ENCODE results near the gene ZSWIM8. TPM values are rescaled to one million over a fixed set of nuclear protein-coding genes. Genes with fewer than 3 reads are reported as not detected.

The ZSWIM8 gene
- total RNA-seq, 1 experiment from 2014 or later, result 59.1 TPM

DNA sequence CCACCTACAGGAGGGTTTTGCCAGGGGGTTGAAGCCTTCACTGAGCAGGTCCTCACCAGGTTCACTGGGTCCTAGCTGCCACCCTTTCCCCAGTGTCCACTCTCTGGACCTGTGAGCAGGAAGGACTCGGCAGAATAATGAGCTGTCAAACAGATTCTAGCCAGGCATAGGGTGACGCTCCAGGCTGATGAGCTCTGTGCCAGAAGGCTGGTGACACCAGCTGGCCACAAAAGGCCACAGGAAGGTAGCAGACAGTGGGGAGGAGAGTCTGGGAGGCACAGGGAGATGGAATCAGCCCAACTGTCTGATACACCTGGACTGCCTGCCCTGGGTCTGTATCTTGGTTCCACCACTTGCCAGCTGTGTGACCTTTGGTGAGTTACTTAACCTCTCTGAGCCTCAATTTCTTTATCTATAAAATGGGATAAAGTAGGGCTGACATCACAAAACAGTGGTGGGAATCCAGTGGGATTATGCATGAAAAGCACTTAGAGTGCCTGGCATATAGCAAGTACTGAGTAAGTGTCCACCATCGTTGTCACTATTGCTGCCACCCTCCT, 52.7 kb downstream of the ZSWIM8 start:
- Mint-ChIP-seq H3K4me1 (no peaks in the 10 kb centered on the region), H3K27me3 (ENCODE audit: low read depth) (no peaks in the 10 kb centered on the region), H3K4me3 (no peak overlapping the region), H3K36me3 (peaks cover 15% of the 10 kb centered on the region), H3K9me3 (no peaks in the 10 kb centered on the region), H3K27ac (no peak overlapping the region)
- TF ChIP-seq RELA (CRISPR knock-in tag; IDR thresholded peaks at IDR 0.05; ENCODE audit: borderline replicate concordance), result no peak
- TF ChIP-seq SOX15 (CRISPR knock-in tag; IDR thresholded peaks at IDR 0.05), result no peak
- no peak for TF ChIP-seq GTF2I (CRISPR knock-in tag; conservative IDR thresholded peaks at IDR 0.05)
- TF ChIP-seq, protein P1, sequence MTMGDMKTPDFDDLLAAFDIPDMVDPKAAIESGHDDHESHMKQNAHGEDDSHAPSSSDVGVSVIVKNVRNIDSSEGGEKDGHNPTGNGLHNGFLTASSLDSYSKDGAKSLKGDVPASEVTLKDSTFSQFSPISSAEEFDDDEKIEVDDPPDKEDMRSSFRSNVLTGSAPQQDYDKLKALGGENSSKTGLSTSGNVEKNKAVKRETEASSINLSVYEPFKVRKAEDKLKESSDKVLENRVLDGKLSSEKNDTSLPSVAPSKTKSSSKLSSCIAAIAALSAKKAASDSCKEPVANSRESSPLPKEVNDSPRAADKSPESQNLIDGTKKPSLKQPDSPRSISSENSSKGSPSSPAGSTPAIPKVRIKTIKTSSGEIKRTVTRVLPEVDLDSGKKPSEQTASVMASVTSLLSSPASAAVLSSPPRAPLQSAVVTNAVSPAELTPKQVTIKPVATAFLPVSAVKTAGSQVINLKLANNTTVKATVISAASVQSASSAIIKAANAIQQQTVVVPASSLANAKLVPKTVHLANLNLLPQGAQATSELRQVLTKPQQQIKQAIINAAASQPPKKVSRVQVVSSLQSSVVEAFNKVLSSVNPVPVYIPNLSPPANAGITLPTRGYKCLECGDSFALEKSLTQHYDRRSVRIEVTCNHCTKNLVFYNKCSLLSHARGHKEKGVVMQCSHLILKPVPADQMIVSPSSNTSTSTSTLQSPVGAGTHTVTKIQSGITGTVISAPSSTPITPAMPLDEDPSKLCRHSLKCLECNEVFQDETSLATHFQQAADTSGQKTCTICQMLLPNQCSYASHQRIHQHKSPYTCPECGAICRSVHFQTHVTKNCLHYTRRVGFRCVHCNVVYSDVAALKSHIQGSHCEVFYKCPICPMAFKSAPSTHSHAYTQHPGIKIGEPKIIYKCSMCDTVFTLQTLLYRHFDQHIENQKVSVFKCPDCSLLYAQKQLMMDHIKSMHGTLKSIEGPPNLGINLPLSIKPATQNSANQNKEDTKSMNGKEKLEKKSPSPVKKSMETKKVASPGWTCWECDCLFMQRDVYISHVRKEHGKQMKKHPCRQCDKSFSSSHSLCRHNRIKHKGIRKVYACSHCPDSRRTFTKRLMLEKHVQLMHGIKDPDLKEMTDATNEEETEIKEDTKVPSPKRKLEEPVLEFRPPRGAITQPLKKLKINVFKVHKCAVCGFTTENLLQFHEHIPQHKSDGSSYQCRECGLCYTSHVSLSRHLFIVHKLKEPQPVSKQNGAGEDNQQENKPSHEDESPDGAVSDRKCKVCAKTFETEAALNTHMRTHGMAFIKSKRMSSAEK (CRISPR knock-in tag; IDR thresholded peaks at IDR 0.05; ENCODE audit: borderline replicate concordance), result no peak
- TF ChIP-seq CDX4 (CRISPR knock-in tag; IDR thresholded peaks at IDR 0.05; ENCODE audit: borderline replicate concordance), result no peak
- TF ChIP-seq FOXP1 (CRISPR knock-in tag; IDR thresholded peaks at IDR 0.05; ENCODE audit: borderline replicate concordance), result no peak
- no peak for TF ChIP-seq TCF7 (CRISPR knock-in tag; IDR thresholded peaks at IDR 0.05; ENCODE audit: low read depth)
- no peak for TF ChIP-seq ZNF317 (CRISPR knock-in tag; IDR thresholded peaks at IDR 0.05; ENCODE audit: borderline replicate concordance, low read depth)
- ChIA-PET CTCF (interaction anchor here (1.3 to 1.9 kb wide), 2 partner anchors 18 to 41 kb away, joined by 3 to 9 read pairs; no protein-coding TSS in a partner anchor), POLR2A (no interaction called here)
- no peak for ATAC-seq
- no peak for DNase-seq (ENCODE audit: low spot score)

- H3K27me3 Mint-ChIP-seq (ENCODE audit: low read depth), result no peaks in the 10 kb centered on the region
- ATAC-seq (no peak), DNase-seq (ENCODE audit: low spot score) (no peak)
- no peak overlapping the region for H3K4me3 Mint-ChIP-seq
- no peak overlapping the region for H3K27ac Mint-ChIP-seq
- no peaks in the 10 kb centered on the region for H3K4me1 Mint-ChIP-seq
- H3K36me3 Mint-ChIP-seq, result peaks cover 21% of the 10 kb centered on the region
- ChIA-PET POLR2A (no interaction called here), CTCF (interaction anchor here (0.9 to 1.9 kb wide), 3 partner anchors 9 to 41 kb away, joined by 3 to 9 read pairs (median 3); no protein-coding TSS in a partner anchor)
- TF ChIP-seq GABPB1 (CRISPR knock-in tag; IDR thresholded peaks at IDR 0.05) (no peak), CTCF (IDR thresholded peaks at IDR 0.05) (no peak), ZNF416 (CRISPR knock-in tag; IDR thresholded peaks at IDR 0.05) (no peak), E2F1 (CRISPR knock-in tag; IDR thresholded peaks at IDR 0.05) (no peak), PRRX2 (CRISPR knock-in tag; IDR thresholded peaks at IDR 0.05) (no peak), GTF2I (CRISPR knock-in tag; conservative IDR thresholded peaks at IDR 0.05) (no peak), NR2C2 (CRISPR knock-in tag; IDR thresholded peaks at IDR 0.05) (no peak), TCF7 (CRISPR knock-in tag; IDR thresholded peaks at IDR 0.05; ENCODE audit: low read depth) (no peak), ZNF121 (CRISPR knock-in tag; IDR thresholded peaks at IDR 0.05) (no peak), ATF1 (CRISPR knock-in tag; IDR thresholded peaks at IDR 0.05) (no peak), ZBTB21 (CRISPR knock-in tag; IDR thresholded peaks at IDR 0.05; ENCODE audit: borderline replicate concordance) (no peak), CREM (CRISPR knock-in tag; IDR thresholded peaks at IDR 0.05) (no peak)
- TF ChIP-seq, protein P1 (CRISPR knock-in tag; IDR thresholded peaks at IDR 0.05; ENCODE audit: borderline replicate concordance), result no peak
- TF ChIP-seq, protein P2, sequence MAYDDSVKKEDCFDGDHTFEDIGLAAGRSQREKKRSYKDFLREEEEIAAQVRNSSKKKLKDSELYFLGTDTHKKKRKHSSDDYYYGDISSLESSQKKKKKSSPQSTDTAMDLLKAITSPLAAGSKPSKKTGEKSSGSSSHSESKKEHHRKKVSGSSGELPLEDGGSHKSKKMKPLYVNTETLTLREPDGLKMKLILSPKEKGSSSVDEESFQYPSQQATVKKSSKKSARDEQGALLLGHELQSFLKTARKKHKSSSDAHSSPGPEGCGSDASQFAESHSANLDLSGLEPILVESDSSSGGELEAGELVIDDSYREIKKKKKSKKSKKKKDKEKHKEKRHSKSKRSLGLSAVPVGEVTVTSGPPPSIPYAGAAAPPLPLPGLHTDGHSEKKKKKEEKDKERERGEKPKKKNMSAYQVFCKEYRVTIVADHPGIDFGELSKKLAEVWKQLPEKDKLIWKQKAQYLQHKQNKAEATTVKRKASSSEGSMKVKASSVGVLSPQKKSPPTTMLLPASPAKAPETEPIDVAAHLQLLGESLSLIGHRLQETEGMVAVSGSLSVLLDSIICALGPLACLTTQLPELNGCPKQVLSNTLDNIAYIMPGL (CRISPR knock-in tag; IDR thresholded peaks at IDR 0.05), result no peak
- no peaks in the 10 kb centered on the region for H3K9me3 Mint-ChIP-seq
Observed at GRCh38 chr10:73838827-73839226, 53.4 kb downstream of the ZSWIM8 start.

Data from WTC11 (cell line).